COR-L47 (cell line): ENCODE data around the gene ARHGAP24.
A peak's percentile ranks its signal among the peaks of the same experiment; 100 is the strongest.
"Not testable (repeated sequence)": the region's sequence is repeated elsewhere in the genome, so short reads cannot be mapped to it uniquely, and the experiment has no call there.

Experiments used
- DNase-seq: peaks from one replicate; lab custom pipeline; 2025; lab: John Stamatoyannopoulos, UW

Gene ARHGAP24

GRCh38 chr4:85656759-85657505, 182.0 kb downstream of the ARHGAP24 start:
- no peak for DNase-seq

- no peak for DNase-seq
Observed at GRCh38 chr4:85658766-85659439, 184.0 kb downstream of the ARHGAP24 start.

- no peak for DNase-seq
Observed at GRCh38 chr4:85659610-85660218, 184.8 kb downstream of the ARHGAP24 start.

- not testable (repeated sequence) for DNase-seq
Observed at GRCh38 chr4:85666625-85667024, 191.7 kb downstream of the ARHGAP24 start.

- no peak for DNase-seq
Observed at GRCh38 chr4:85669204-85669603, 194.3 kb downstream of the ARHGAP24 start.

GRCh38 chr4:85669992-85670548, 195.1 kb downstream of the ARHGAP24 start:
- no peak for DNase-seq

GRCh38 chr4:85671120-85671519, 196.2 kb downstream of the ARHGAP24 start:
- no peak for DNase-seq

GRCh38 chr4:85672116-85672515, 197.2 kb downstream of the ARHGAP24 start:
- no peak for DNase-seq

GRCh38 chr4:85672959-85673358, 198.0 kb downstream of the ARHGAP24 start:
- DNase-seq: no peak

- DNase-seq: no peak
Observed at GRCh38 chr4:85673540-85673939, 198.6 kb downstream of the ARHGAP24 start.

- peak; percentile 52 for DNase-seq
Observed at GRCh38 chr4:85675076-85676049, 200.4 kb downstream of the ARHGAP24 start.

GRCh38 chr4:85676050-85676425, 201.1 kb downstream of the ARHGAP24 start:
- DNase-seq: peak; percentile 12

GRCh38 chr4:85676850-85677590, 202.1 kb downstream of the ARHGAP24 start:
- peak; percentile 81 for DNase-seq

GRCh38 chr4:85681221-85681657, 206.3 kb downstream of the ARHGAP24 start:
- DNase-seq: no peak

GRCh38 chr4:85681921-85682320, 207.0 kb downstream of the ARHGAP24 start:
- no peak for DNase-seq

GRCh38 chr4:85682391-85682790, 207.4 kb downstream of the ARHGAP24 start:
- DNase-seq: no peak

- DNase-seq: no peak
Observed at GRCh38 chr4:85684676-85685075, 209.7 kb downstream of the ARHGAP24 start.

GRCh38 chr4:85686398-85686797, 211.4 kb downstream of the ARHGAP24 start:
- DNase-seq: no peak

- no peak for DNase-seq
Observed at GRCh38 chr4:85688055-85688740, 213.2 kb downstream of the ARHGAP24 start.

GRCh38 chr4:85696661-85697060, 221.7 kb downstream of the ARHGAP24 start:
- DNase-seq: no peak
